GM23338 (cell line): ENCODE data around the gene TMEM185A. TPM values are rescaled to one million over a fixed set of nuclear protein-coding genes. Genes with fewer than 3 reads are reported as not detected.

Experiments used
- ATAC-seq: fragments of 200-7000 bp; cut with Tn5 transposase; 3 replicates; pipeline ENCODE4 v1.9.1; 2020
- DNase-seq: peaks from one replicate; pipeline ENCODE4 v3.0.0-alpha.2; 2015; ENCODE audit warnings: low spot score
- H2AFZ ChIP-seq: fragments of 200-600 bp; sonication (generic); 2 replicates; pipeline ENCODE4 v1.8.0; 2016; ENCODE audit warnings: antibody characterized with exemption, mild to moderate bottlenecking, moderate library complexity
- H3F3A ChIP-seq: fragments of 200-600 bp; sonication (generic); replicated peaks from 2 replicates; pipeline ENCODE4 v1.8.0; 2017; ENCODE audit warnings: antibody characterized with exemption, mixed run types, low read depth
- H3K27ac ChIP-seq: fragments of 200-600 bp; sonication (generic); 2 replicates; pipeline ENCODE4 v1.6.1; 2016; ENCODE audit warnings: low read depth
- H3K27me3 ChIP-seq: fragments of 200-600 bp; sonication (generic); 2 replicates; pipeline ENCODE4 v1.8.0; 2016; ENCODE audit warnings: mild to moderate bottlenecking, mixed run types, moderate library complexity; ENCODE audit not compliant: insufficient read depth
- H3K36me3 ChIP-seq: fragments of 200-600 bp; sonication (generic); 2 replicates; pipeline ENCODE4 v1.8.0; 2016; ENCODE audit warnings: mild to moderate bottlenecking; ENCODE audit not compliant: insufficient read depth
- H3K4me1 ChIP-seq: fragments of 200-600 bp; sonication (generic); 2 replicates; pipeline ENCODE4 v1.8.0; 2016; ENCODE audit warnings: mild to moderate bottlenecking, moderate library complexity; ENCODE audit not compliant: insufficient read depth
- H3K4me2 ChIP-seq: fragments of 200-600 bp; sonication (generic); 2 replicates; pipeline ENCODE4 v1.7.1; 2017; ENCODE audit warnings: mixed run types
- H3K4me3 ChIP-seq: fragments of 200-600 bp; sonication (generic); 2 replicates; pipeline ENCODE4 v1.6.1; 2016; ENCODE audit warnings: mixed run types
- H3K79me2 ChIP-seq: fragments of 200-600 bp; sonication (generic); replicated peaks from 2 replicates; pipeline ENCODE4 v1.8.0; 2017; ENCODE audit warnings: mild to moderate bottlenecking; ENCODE audit not compliant: insufficient read depth
- H3K9me2 ChIP-seq: fragments of 200-600 bp; sonication (generic); 2 replicates; pipeline ENCODE4 v1.8.0; 2017; ENCODE audit not compliant: insufficient read depth
- H4K20me1 ChIP-seq: fragments of 200-600 bp; sonication (generic); replicated peaks from 2 replicates; pipeline ENCODE4 v1.8.0; 2017; ENCODE audit warnings: mild to moderate bottlenecking; ENCODE audit not compliant: insufficient read depth
- H3K27ac Mint-ChIP-seq: 2 replicates; pipeline ENCODE4 v1.8.0; 2020; ENCODE audit warnings: inconsistent platforms, mild to moderate bottlenecking, moderate library complexity, mixed read lengths
- H3K27me3 Mint-ChIP-seq: 3 replicates; pipeline ENCODE4 v1.8.0; 2022; ENCODE audit warnings: low read depth, mild to moderate bottlenecking, moderate library complexity, mixed read lengths, inconsistent platforms; ENCODE audit not compliant: insufficient read depth, poor library complexity
- H3K36me3 Mint-ChIP-seq: 3 replicates; pipeline ENCODE4 v1.8.0; 2021; ENCODE audit warnings: low read depth, mild to moderate bottlenecking, inconsistent platforms, moderate library complexity, mixed read lengths
- H3K4me1 Mint-ChIP-seq: 3 replicates; pipeline ENCODE4 v1.8.0; 2020; ENCODE audit warnings: mild to moderate bottlenecking, inconsistent platforms, mixed read lengths
- H3K4me3 Mint-ChIP-seq: 3 replicates; pipeline ENCODE4 v1.8.0; 2021; ENCODE audit warnings: moderate library complexity, mild to moderate bottlenecking, inconsistent platforms, mixed read lengths
- H3K9me3 Mint-ChIP-seq: 3 replicates; pipeline ENCODE4 v1.8.0; 2020; ENCODE audit warnings: moderate library complexity, mild to moderate bottlenecking, inconsistent platforms, mixed read lengths
- CREB1 ChIP-seq: fragments of 250-450 bp; sonication (Bioruptor Pico); IDR thresholded peaks from 2 replicates; pipeline ENCODE4 v1.5.0; 2020; ENCODE audit warnings: low read depth, mild to moderate bottlenecking, moderate library complexity
- ETS1 ChIP-seq: IDR thresholded peaks from 2 replicates; pipeline ENCODE4 v1.6.1; 2016; ENCODE audit warnings: antibody characterized with exemption
- EZH2 ChIP-seq: fragments of 200-600 bp; sonication (generic); IDR thresholded peaks from one replicate; pipeline ENCODE4 v1.8.0; 2017; ENCODE audit warnings: antibody characterized with exemption, mild to moderate bottlenecking, low read depth; ENCODE audit not compliant: unreplicated experiment
- EZH2phosphoT487 ChIP-seq: fragments of 200-600 bp; sonication (generic); IDR thresholded peaks from one replicate; pipeline ENCODE4 v1.8.1; 2018; ENCODE audit warnings: antibody characterized with exemption; ENCODE audit not compliant: unreplicated experiment
- JUNB ChIP-seq: IDR thresholded peaks from one replicate; pipeline ENCODE4 v1.6.1; 2016; ENCODE audit warnings: antibody characterized with exemption; ENCODE audit not compliant: unreplicated experiment
- NANOG ChIP-seq: IDR thresholded peaks from 2 replicates; pipeline ENCODE4 v1.6.1; 2016; ENCODE audit warnings: antibody characterized with exemption, borderline replicate concordance
- POLR2AphosphoS5 ChIP-seq: IDR thresholded peaks from 2 replicates; pipeline ENCODE4 v1.6.1; 2016; ENCODE audit warnings: antibody characterized with exemption, low read depth
- STAT1 ChIP-seq: IDR thresholded peaks from one replicate; pipeline ENCODE4 v1.6.1; 2016; ENCODE audit warnings: antibody characterized with exemption; ENCODE audit not compliant: unreplicated experiment
- ZNF114 ChIP-seq: fragments of 250-450 bp; sonication (Bioruptor Pico); IDR thresholded peaks from 2 replicates; pipeline ENCODE4 v1.5.0; 2020; ENCODE audit warnings: mild to moderate bottlenecking, moderate library complexity
- ZNF331 ChIP-seq: fragments of 250-450 bp; sonication (Bioruptor Pico); IDR thresholded peaks from 2 replicates; pipeline ENCODE4 v1.5.0; 2020; ENCODE audit warnings: low read depth, mild to moderate bottlenecking, moderate library complexity
- polyA plus RNA-seq: library from polyadenylated mRNA; unstranded; fragments of >200 nt; fragmentation: Nextera tagmentation; extraction: Ambion mirVana; gene quantifications from 2 replicates; pipeline ENCODE4 v1.2.1, GENCODE V29; 2016
- total RNA-seq: library from RNA; depleted of rRNA; stranded (reverse); fragments of >200 nt; shearing (Covaris generic); gene quantifications from 2 replicates; pipeline ENCODE4 v1.2.3, GENCODE V29; 2014
- TF ChIP-seq, protein P1 (sequence below): fragments of 250-450 bp; sonication (Bioruptor Pico); IDR thresholded peaks from 2 replicates; pipeline ENCODE4 v1.5.0; 2020; ENCODE audit warnings: mild to moderate bottlenecking, moderate library complexity
- TF ChIP-seq, protein P2 (sequence below), 2 experiments: fragments of 200-600 bp in 1 of 2; sonication (generic) in 1 of 2; conservative IDR thresholded peaks; 2 replicates each; pipeline versions ENCODE4 v1.5.1 to v1.6.1; 2016 to 2017; ENCODE audit warnings: antibody characterized with exemption in 2 of 2, low read depth in 2 of 2, mild to moderate bottlenecking in 2 of 2, moderate library complexity in 1 of 2
- TF ChIP-seq, protein P3 (sequence below): IDR thresholded peaks from one replicate; pipeline ENCODE4 v1.6.1; 2018; ENCODE audit warnings: antibody characterized with exemption; ENCODE audit not compliant: unreplicated experiment

The TMEM185A gene
- total and polyA plus RNA-seq, 2 experiments from 2014 or later: 9.3 to 16.7 TPM

DNA sequence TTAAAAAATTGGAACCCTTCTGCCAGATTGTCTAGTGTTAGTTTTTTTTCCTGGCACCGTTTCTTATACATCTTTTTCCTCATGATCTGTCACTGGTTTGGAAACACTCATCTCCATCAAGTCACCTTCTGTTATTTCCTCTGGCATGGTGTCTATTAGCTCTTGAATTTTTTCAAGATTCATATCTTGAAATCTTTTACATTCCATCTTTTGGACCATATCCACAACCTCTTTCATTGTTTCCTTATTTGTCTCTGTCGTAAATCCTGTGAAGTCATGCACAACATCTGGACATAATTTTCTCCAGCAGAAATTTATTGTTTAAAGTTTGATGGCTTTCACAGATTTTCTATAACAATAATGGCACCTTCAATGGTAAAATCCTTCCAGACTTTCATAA is 10.2 kb upstream of the TMEM185A start (continued):
- TF ChIP-seq EZH2 (no peak), EZH2phosphoT487 (no peak)

GRCh38 chrX:149641432-149641831 is 9.8 kb upstream of the TMEM185A start:
- no peak overlapping the region for H3K4me2 ChIP-seq
- no peak overlapping the region for H3K27ac ChIP-seq
- H3K27ac Mint-ChIP-seq: no peak overlapping the region
- no peak overlapping the region for H2AFZ ChIP-seq
- no peaks in the 10 kb centered on the region for H3K4me1 Mint-ChIP-seq
- no peaks in the 10 kb centered on the region for H3F3A ChIP-seq
- DNase-seq (no peak), ATAC-seq (no peak)
- H3K36me3 ChIP-seq: no peaks in the 10 kb centered on the region
- H3K4me3 Mint-ChIP-seq: no peak overlapping the region
- H3K27me3 ChIP-seq: no peaks in the 10 kb centered on the region
- H3K4me3 ChIP-seq: no peak overlapping the region
- no peaks in the 10 kb centered on the region for H3K4me1 ChIP-seq
- H3K9me2 ChIP-seq: no peaks in the 10 kb centered on the region
- no peak for TF ChIP-seq JUNB
- no peak for TF ChIP-seq STAT1
- TF ChIP-seq, protein P1, sequence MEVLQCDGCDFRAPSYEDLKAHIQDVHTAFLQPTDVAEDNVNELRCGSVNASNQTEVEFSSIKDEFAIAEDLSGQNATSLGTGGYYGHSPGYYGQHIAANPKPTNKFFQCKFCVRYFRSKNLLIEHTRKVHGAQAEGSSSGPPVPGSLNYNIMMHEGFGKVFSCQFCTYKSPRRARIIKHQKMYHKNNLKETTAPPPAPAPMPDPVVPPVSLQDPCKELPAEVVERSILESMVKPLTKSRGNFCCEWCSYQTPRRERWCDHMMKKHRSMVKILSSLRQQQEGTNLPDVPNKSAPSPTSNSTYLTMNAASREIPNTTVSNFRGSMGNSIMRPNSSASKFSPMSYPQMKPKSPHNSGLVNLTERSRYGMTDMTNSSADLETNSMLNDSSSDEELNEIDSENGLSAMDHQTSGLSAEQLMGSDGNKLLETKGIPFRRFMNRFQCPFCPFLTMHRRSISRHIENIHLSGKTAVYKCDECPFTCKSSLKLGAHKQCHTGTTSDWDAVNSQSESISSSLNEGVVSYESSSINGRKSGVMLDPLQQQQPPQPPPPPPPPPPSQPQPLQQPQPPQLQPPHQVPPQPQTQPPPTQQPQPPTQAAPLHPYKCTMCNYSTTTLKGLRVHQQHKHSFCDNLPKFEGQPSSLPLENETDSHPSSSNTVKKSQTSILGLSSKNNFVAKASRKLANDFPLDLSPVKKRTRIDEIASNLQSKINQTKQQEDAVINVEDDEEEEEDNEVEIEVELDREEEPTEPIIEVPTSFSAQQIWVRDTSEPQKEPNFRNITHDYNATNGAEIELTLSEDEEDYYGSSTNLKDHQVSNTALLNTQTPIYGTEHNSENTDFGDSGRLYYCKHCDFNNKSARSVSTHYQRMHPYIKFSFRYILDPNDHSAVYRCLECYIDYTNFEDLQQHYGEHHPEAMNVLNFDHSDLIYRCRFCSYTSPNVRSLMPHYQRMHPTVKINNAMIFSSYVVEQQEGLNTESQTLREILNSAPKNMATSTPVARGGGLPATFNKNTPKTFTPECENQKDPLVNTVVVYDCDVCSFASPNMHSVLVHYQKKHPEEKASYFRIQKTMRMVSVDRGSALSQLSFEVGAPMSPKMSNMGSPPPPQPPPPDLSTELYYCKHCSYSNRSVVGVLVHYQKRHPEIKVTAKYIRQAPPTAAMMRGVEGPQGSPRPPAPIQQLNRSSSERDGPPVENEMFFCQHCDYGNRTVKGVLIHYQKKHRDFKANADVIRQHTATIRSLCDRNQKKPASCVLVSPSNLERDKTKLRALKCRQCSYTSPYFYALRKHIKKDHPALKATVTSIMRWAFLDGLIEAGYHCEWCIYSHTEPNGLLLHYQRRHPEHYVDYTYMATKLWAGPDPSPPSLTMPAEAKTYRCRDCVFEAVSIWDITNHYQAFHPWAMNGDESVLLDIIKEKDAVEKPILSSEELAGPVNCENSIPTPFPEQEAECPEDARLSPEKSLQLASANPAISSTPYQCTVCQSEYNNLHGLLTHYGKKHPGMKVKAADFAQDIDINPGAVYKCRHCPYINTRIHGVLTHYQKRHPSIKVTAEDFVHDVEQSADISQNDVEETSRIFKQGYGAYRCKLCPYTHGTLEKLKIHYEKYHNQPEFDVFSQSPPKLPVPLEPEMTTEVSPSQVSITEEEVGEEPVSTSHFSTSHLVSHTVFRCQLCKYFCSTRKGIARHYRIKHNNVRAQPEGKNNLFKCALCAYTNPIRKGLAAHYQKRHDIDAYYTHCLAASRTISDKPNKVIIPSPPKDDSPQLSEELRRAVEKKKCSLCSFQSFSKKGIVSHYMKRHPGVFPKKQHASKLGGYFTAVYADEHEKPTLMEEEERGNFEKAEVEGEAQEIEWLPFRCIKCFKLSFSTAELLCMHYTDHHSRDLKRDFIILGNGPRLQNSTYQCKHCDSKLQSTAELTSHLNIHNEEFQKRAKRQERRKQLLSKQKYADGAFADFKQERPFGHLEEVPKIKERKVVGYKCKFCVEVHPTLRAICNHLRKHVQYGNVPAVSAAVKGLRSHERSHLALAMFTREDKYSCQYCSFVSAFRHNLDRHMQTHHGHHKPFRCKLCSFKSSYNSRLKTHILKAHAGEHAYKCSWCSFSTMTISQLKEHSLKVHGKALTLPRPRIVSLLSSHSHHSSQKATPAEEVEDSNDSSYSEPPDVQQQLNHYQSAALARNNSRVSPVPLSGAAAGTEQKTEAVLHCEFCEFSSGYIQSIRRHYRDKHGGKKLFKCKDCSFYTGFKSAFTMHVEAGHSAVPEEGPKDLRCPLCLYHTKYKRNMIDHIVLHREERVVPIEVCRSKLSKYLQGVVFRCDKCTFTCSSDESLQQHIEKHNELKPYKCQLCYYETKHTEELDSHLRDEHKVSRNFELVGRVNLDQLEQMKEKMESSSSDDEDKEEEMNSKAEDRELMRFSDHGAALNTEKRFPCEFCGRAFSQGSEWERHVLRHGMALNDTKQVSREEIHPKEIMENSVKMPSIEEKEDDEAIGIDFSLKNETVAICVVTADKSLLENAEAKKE (CRISPR knock-in tag): no peak
- TF ChIP-seq POLR2AphosphoS5: no peak
- no peak for TF ChIP-seq NANOG
- no peak for TF ChIP-seq EZH2
- TF ChIP-seq EZH2phosphoT487: no peak
- TF ChIP-seq ZNF114 (CRISPR knock-in tag): no peak
- no peak for TF ChIP-seq ETS1
- TF ChIP-seq CREB1: no peak
- TF ChIP-seq, protein P2, sequence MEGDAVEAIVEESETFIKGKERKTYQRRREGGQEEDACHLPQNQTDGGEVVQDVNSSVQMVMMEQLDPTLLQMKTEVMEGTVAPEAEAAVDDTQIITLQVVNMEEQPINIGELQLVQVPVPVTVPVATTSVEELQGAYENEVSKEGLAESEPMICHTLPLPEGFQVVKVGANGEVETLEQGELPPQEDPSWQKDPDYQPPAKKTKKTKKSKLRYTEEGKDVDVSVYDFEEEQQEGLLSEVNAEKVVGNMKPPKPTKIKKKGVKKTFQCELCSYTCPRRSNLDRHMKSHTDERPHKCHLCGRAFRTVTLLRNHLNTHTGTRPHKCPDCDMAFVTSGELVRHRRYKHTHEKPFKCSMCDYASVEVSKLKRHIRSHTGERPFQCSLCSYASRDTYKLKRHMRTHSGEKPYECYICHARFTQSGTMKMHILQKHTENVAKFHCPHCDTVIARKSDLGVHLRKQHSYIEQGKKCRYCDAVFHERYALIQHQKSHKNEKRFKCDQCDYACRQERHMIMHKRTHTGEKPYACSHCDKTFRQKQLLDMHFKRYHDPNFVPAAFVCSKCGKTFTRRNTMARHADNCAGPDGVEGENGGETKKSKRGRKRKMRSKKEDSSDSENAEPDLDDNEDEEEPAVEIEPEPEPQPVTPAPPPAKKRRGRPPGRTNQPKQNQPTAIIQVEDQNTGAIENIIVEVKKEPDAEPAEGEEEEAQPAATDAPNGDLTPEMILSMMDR (conservative IDR thresholded peaks at IDR 0.05; ENCODE audit: low read depth in 2 of 2): no peak
- TF ChIP-seq, protein P3, sequence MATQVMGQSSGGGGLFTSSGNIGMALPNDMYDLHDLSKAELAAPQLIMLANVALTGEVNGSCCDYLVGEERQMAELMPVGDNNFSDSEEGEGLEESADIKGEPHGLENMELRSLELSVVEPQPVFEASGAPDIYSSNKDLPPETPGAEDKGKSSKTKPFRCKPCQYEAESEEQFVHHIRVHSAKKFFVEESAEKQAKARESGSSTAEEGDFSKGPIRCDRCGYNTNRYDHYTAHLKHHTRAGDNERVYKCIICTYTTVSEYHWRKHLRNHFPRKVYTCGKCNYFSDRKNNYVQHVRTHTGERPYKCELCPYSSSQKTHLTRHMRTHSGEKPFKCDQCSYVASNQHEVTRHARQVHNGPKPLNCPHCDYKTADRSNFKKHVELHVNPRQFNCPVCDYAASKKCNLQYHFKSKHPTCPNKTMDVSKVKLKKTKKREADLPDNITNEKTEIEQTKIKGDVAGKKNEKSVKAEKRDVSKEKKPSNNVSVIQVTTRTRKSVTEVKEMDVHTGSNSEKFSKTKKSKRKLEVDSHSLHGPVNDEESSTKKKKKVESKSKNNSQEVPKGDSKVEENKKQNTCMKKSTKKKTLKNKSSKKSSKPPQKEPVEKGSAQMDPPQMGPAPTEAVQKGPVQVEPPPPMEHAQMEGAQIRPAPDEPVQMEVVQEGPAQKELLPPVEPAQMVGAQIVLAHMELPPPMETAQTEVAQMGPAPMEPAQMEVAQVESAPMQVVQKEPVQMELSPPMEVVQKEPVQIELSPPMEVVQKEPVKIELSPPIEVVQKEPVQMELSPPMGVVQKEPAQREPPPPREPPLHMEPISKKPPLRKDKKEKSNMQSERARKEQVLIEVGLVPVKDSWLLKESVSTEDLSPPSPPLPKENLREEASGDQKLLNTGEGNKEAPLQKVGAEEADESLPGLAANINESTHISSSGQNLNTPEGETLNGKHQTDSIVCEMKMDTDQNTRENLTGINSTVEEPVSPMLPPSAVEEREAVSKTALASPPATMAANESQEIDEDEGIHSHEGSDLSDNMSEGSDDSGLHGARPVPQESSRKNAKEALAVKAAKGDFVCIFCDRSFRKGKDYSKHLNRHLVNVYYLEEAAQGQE: no peak
- TF ChIP-seq ZNF331: no peak
- H3K79me2 ChIP-seq: no peaks in the 10 kb centered on the region
- H4K20me1 ChIP-seq: no peaks in the 10 kb centered on the region
- no peaks in the 10 kb centered on the region for H3K27me3 Mint-ChIP-seq
- H3K9me3 Mint-ChIP-seq: peaks cover 2% of the 10 kb centered on the region; the same call in 1 of the 3 replicates
- no peaks in the 10 kb centered on the region for H3K36me3 Mint-ChIP-seq
